Tibial artery (tissue), 4 donors: ENCODE data around the gene HIPK2.

ENCODE experiments used
- DNase-seq, 2 donors: peaks; one replicate each; pipeline ENCODE4 v3.0.0-alpha.2; 2019
- H3K27ac ChIP-seq, 2 donors: fragments of 200-600 bp; sonication (generic) in 1 of 2; 1 replicate in 1 of 2; 2 replicates in 1 of 2; pipeline ENCODE4 v1.5.1; 2018 to 2019; ENCODE audit warnings: mild to moderate bottlenecking in 1 of 2
- H3K27me3 ChIP-seq, 2 donors: fragments of 200-600 bp; sonication (generic) in 1 of 2; one replicate each; pipeline versions ENCODE4 v1.5.1 to v1.6.0; 2016 to 2019
- H3K36me3 ChIP-seq, 3 donors: fragments of 200-600 bp; sonication (generic) in 2 of 3; one replicate each; pipeline ENCODE4 v1.5.1; 2016 to 2019; ENCODE audit warnings: mild to moderate bottlenecking in 2 of 3
- H3K4me1 ChIP-seq, 4 donors: fragments of 200-600 bp; sonication (generic) in 2 of 4; 1 replicate in 3 of 4; 2 replicates in 1 of 4; pipeline ENCODE4 v1.5.1; 2016 to 2019
- H3K4me3 ChIP-seq, 2 donors: fragments of 200-600 bp; sonication (generic) in 1 of 2; 1 replicate in 1 of 2; 2 replicates in 1 of 2; pipeline ENCODE4 v1.5.1; 2018 to 2019; ENCODE audit warnings: mild to moderate bottlenecking in 2 of 2
- H3K9me3 ChIP-seq, 3 donors: fragments of 200-600 bp; sonication (generic) in 1 of 3; one replicate each; pipeline ENCODE4 v1.5.1; 2016 to 2019
- intact Hi-C: fragments of 100-400 bp; cut with DNase I; formaldehyde crosslinking; loops from one replicate; pipeline ENCODE4 v1.15.0; 2023; ENCODE audit warnings: low total_unique reads
- TF ChIP-seq, protein P1 (sequence below), 2 experiments: fragments of 200-600 bp in 1 of 2; fragments of 450-650 bp in 1 of 2; IDR thresholded peaks; one replicate each; pipeline ENCODE4 v1.5.1; 2017 to 2019; ENCODE audit warnings: antibody characterized with exemption in 2 of 2, mild to moderate bottlenecking in 1 of 2, moderate library complexity in 1 of 2

Gene HIPK2

DNA sequence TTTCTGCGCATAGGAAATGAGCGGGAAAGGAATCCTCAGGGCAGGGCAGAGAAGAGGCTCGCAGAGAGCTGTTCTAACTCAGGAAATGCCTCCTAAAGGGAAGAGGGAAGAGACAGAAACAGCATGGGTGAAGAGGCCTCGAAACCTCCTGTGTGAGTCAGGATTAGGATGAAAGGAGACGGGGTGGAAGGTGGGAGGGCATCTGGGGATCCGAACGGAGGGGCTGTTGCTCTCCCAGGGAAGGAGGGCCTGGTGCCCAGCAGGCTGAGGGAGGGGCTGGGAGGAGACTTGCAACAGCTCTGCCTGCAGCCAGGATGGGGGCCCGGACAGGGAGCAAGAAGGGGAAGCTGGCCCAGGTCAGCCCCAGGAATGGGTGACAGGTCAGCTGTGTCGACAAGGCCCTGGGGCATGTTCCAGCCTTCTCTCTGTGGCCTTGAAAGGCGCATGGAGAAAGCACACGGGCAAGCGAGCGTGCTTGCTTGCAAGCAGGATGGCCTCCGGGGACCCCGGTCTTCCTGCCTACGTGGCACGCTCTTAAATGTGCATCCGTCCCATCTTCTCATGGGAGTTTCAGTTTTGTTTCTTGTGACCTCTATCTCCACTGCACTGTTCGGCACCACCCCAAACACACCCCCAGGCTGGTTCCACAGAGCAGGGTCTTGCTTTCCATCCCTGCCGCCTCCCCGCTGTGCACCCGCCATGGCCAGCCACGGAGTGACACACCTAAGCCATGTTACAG, 63.5 kb downstream of the HIPK2 start:
- no peak overlapping the region for H3K27ac ChIP-seq
- TF ChIP-seq, protein P1, sequence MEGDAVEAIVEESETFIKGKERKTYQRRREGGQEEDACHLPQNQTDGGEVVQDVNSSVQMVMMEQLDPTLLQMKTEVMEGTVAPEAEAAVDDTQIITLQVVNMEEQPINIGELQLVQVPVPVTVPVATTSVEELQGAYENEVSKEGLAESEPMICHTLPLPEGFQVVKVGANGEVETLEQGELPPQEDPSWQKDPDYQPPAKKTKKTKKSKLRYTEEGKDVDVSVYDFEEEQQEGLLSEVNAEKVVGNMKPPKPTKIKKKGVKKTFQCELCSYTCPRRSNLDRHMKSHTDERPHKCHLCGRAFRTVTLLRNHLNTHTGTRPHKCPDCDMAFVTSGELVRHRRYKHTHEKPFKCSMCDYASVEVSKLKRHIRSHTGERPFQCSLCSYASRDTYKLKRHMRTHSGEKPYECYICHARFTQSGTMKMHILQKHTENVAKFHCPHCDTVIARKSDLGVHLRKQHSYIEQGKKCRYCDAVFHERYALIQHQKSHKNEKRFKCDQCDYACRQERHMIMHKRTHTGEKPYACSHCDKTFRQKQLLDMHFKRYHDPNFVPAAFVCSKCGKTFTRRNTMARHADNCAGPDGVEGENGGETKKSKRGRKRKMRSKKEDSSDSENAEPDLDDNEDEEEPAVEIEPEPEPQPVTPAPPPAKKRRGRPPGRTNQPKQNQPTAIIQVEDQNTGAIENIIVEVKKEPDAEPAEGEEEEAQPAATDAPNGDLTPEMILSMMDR (IDR thresholded peaks at IDR 0.05) = no peak
- no peaks in the 10 kb centered on the region for H3K9me3 ChIP-seq
- intact Hi-C loops = no loop called here
- no peak overlapping the region for H3K4me3 ChIP-seq
- peak in 1 of 2 donors; percentile 64 for DNase-seq
- no peaks in the 10 kb centered on the region for H3K27me3 ChIP-seq
- H3K36me3 ChIP-seq = peaks cover 37 to 53% (median 46%) of the 10 kb centered on the region in 3 donors
- H3K4me1 ChIP-seq = peaks cover 0 to 9% (median 4%) of the 10 kb centered on the region in 4 donors

DNA sequence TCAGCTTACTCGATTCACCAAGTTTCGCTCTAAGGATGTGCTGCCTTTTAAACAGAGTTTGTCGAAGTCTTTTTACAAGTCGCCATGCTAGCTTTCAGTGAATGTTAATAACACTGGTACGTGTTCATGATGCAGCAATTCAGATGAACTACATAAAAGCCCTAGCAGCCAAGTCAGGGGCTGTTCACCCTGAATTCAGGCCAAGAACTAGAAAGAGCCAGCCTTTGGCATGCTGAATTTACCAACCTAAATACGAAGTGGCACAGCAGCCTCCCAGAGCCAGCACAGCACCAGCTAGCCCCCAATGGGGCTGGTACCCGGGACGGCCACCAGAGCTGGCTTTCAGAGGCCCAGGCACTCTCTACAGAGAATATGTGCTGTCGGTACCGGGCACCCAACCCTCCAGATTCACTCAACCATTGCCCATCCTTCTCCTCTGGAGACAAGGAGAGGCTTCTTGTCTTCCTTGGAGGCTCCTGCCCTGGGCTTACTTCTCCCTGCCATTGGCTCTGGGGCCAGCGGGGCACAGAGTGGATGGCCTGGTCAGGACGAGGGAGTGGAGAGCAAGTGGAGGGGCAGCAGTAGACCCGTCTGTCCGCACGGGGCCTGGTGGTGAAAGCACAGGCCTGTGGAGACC, 64.2 kb downstream of the HIPK2 start:
- no peaks in the 10 kb centered on the region for H3K9me3 ChIP-seq
- peak in 1 of 2 donors; percentile 61 for DNase-seq
- peaks cover 37 to 54% (median 48%) of the 10 kb centered on the region in 3 donors for H3K36me3 ChIP-seq
- intact Hi-C loops = no loop called here
- peaks cover 0 to 10% (median 4%) of the 10 kb centered on the region in 4 donors for H3K4me1 ChIP-seq
- H3K4me3 ChIP-seq = no peak overlapping the region
- H3K27me3 ChIP-seq = no peaks in the 10 kb centered on the region
- no peak overlapping the region for H3K27ac ChIP-seq
- TF ChIP-seq, protein P1 (IDR thresholded peaks at IDR 0.05) = no peak

DNA sequence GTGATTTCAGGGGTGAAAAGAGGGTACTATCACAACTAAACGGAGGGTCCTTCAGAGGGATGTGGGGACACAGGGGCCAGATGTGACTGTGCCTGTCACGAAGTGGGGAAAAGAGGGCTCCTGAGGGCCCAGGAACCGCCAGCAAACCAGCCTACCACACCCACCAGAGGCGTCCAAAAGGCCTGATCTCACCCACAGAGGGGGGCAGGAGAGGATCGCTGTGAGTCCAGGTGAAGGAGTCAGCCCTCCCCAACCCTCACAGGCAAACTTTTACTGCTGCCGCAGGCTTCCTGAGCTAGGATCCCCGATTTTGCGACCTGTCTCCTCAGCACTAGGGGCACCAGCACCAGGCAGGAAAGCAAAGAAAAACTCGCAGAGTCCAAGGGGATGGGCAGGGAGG, 64.7 kb downstream of the HIPK2 start:
- intact Hi-C loops = no loop called here
- Histone ChIP-seq H3K4me1 (peaks cover 0 to 15% (median 4%) of the 10 kb centered on the region in 4 donors), H3K4me3 (no peak overlapping the region), H3K27ac (no peak overlapping the region), H3K9me3 (no peaks in the 10 kb centered on the region), H3K27me3 (no peaks in the 10 kb centered on the region), H3K36me3 (peaks cover 37 to 59% (median 52%) of the 10 kb centered on the region in 3 donors)
- peak in 1 of 2 donors; percentile 63 for DNase-seq
- TF ChIP-seq, protein P1 (IDR thresholded peaks at IDR 0.05) = no peak

DNA sequence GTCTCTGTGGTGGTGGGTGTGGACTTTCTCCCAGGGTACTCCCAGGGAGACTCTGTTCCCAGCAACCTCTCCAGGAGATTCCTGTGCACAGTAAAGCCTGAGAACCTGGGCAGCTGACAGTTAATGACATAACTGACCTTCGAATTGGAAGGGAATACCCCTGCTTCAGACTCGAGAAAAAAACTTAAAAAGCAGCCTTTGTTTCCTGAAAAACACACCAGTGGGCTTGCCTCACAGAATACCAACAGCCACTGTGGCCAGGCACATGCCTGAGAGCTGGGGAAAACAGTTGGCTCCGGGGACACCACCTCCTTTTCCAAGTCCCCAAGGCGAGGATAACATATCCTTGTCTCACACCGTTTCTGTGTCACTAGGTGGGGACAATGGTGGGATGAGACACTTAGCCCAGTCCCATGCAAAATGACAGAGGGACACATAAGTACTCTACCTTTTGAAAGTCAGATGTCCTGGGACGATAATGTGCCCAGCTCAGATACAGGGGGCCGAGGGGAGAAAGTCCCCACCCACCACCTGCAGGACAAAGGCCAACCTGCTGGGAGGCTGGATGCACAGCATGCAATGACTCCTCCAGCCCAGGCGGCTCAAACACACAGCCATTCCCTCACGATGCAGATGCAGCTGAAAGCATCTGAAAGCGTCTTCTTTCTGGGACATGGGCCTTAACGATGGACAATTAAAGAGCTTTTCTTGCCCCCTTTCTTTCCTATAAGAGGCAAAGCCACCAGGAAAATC, 65.6 kb downstream of the HIPK2 start:
- intact Hi-C loops = no loop called here
- no peaks in the 10 kb centered on the region for H3K27me3 ChIP-seq
- H3K27ac ChIP-seq = no peak overlapping the region
- DNase-seq = peak in 1 of 2 donors; percentile 55
- no peaks in the 10 kb centered on the region for H3K9me3 ChIP-seq
- no peak overlapping the region for H3K4me3 ChIP-seq
- H3K36me3 ChIP-seq = peaks cover 42 to 68% (median 52%) of the 10 kb centered on the region in 3 donors
- TF ChIP-seq, protein P1 (IDR thresholded peaks at IDR 0.05) = no peak
- peaks cover 0 to 15% (median 4%) of the 10 kb centered on the region in 4 donors for H3K4me1 ChIP-seq

DNA sequence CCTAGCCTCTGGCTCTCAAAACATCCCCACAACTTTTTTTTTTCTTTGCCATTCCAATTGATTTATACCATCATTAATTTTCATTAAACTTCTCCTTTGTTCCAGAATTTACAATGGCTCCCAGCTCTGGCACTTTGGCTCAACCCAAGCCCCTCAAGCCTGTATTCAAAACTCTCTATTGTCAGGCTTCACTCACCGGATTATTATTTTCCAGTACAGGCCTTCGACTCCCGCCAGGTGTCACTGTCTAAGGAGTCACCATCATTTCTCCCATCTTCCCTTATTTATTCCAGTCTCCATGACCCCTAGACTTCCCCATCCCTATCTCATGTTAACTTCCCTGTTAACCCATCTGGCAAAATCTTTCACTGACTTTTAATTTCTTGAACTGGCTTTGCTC, 67.8 kb downstream of the HIPK2 start:
- Histone ChIP-seq H3K27ac (no peak overlapping the region), H3K9me3 (no peaks in the 10 kb centered on the region), H3K27me3 (no peaks in the 10 kb centered on the region), H3K36me3 (peaks cover 27 to 68% (median 47%) of the 10 kb centered on the region in 3 donors), H3K4me1 (peaks cover 0 to 15% (median 4%) of the 10 kb centered on the region in 4 donors), H3K4me3 (no peak overlapping the region)
- intact Hi-C loops = no loop called here
- DNase-seq = no peak
- TF ChIP-seq, protein P1 (IDR thresholded peaks at IDR 0.05) = no peak
